ENCODE data around the gene SPATA13. TPM values are rescaled to one million over a fixed set of nuclear protein-coding genes. Genes with fewer than 3 reads are reported as not detected.
"Not testable (repeated sequence)": the region's sequence is repeated elsewhere in the genome, so short reads cannot be mapped to it uniquely, and the experiment has no call there.

Gene SPATA13
- total RNA-seq, 1 experiment from 2014 or later, result 4.4 TPM

GRCh38 chr13:24341439-24341838 is 180.9 kb downstream of the SPATA13 start:
- no peak for DNase-seq (ENCODE audit: extremely low read depth, low read depth)

GRCh38 chr13:24348385-24348784 is 187.9 kb downstream of the SPATA13 start:
- no peak for DNase-seq (ENCODE audit: extremely low read depth, low read depth)

GRCh38 chr13:24348797-24349515 is 188.4 kb downstream of the SPATA13 start:
- no peak for DNase-seq (ENCODE audit: extremely low read depth, low read depth)

- DNase-seq (ENCODE audit: extremely low read depth, low read depth), result not testable (repeated sequence)
Measured at GRCh38 chr13:24349778-24350664, 189.5 kb downstream of the SPATA13 start.

- DNase-seq (ENCODE audit: extremely low read depth, low read depth), result no peak
Measured at GRCh38 chr13:24351423-24351822, 190.9 kb downstream of the SPATA13 start.

GRCh38 chr13:24353736-24354135 is 193.2 kb downstream of the SPATA13 start:
- no peak for DNase-seq (ENCODE audit: extremely low read depth, low read depth)

GRCh38 chr13:24355103-24355502 is 194.6 kb downstream of the SPATA13 start:
- DNase-seq (ENCODE audit: extremely low read depth, low read depth), result no peak

- no peak for DNase-seq (ENCODE audit: extremely low read depth, low read depth)
Measured at GRCh38 chr13:24356270-24356669, 195.8 kb downstream of the SPATA13 start.

Small RNA genes lying within 50 kb of the gene (small RNA-seq; reads per million reads assigned to genes)
- 0 reads per million in 2 experiments for gene MIR2276

Other genes starting within 250 kb of the SPATA13 start
- gene C1QTNF9, start 148.9 kb downstream of the SPATA13 start, total RNA-seq (2014; rRNA removed; shearing (Covaris generic)), result not detected in 2 replicates